ENCODE data around the gene BRD1.
A peak's percentile ranks its signal among the peaks of the same experiment; 100 is the strongest.

The BRD1 gene

DNA sequence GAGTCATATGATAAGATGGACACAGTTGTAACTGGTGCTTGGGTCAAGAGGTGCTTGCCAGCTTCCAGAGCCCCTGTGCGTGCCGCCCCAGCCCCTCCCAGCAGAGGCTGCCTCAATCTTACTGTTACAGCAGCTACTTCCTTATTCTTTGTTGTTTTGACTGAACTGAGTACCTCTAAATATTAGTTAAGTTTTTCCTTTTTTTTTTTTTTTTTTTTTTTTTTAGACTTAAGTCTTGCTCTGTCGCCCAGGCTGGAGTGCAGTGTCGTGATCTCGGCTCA is 34.8 kb upstream of the BRD1 start:
- Histone ChIP-seq H3K4me3 (ENCODE audit: insufficient read depth in 1 of 2, low read depth in 1 of 2, low read length in 2 of 2) (no peak overlapping the region), H3K18ac (ENCODE audit: low read depth in 1 of 2, low read length in 2 of 2) (no peak overlapping the region), H3K4me1 (ENCODE audit: control insufficient read depth, insufficient read depth, low read depth, low read length) (peaks cover 5% of the 10 kb centered on the region), H4K91ac (ENCODE audit: low read length) (no peak overlapping the region), H2BK5ac (ENCODE audit: low read depth, low read length, poor library complexity, severe bottlenecking) (no peak overlapping the region), H3K36me3 (ENCODE audit: control insufficient read depth in 1 of 2, insufficient read depth in 2 of 2, low read depth in 1 of 2, low read length in 2 of 2) (peaks cover 0 to 14% of the 10 kb centered on the region in 2 experiments), H3K27ac (ENCODE audit: low read length, poor library complexity, severe bottlenecking) (no peak overlapping the region), H2BK12ac (ENCODE audit: low read length in 2 of 2) (no peak overlapping the region), H2AFZ (ENCODE audit: low read depth, low read length) (no peak overlapping the region), H3K9me3 (ENCODE audit: control insufficient read depth, low read length) (peaks cover 18% of the 10 kb centered on the region), H2AK5ac (ENCODE audit: low read length, severe bottlenecking) (no peak overlapping the region), H2BK15ac (ENCODE audit: low read depth, poor library complexity, severe bottlenecking) (no peak overlapping the region), H3K27me3 (ENCODE audit: control insufficient read depth in 1 of 2, insufficient read depth in 1 of 2, low read length in 2 of 2) (no peaks in the 10 kb centered on the region), H4K8ac (ENCODE audit: low read length) (no peak overlapping the region), H3K4ac (ENCODE audit: low read depth in 1 of 2, low read length in 2 of 2) (no peak overlapping the region), H3K4me2 (ENCODE audit: low read length, poor library complexity, severe bottlenecking) (no peak overlapping the region), H3K23ac (ENCODE audit: low read length in 2 of 2) (no peak overlapping the region), H3K9ac (ENCODE audit: low read length) (no peak overlapping the region), H2BK120ac (ENCODE audit: low read depth, low read length) (no peak overlapping the region), H3K14ac (ENCODE audit: low read length in 2 of 2) (no peak overlapping the region), H3K79me1 (replicated peaks; ENCODE audit: low read length, poor library complexity, severe bottlenecking) (peaks cover 13% of the 10 kb centered on the region)
- no peak for DNase-seq
- 92% methylated on average over 3 of the region's 5 CpGs for WGBS

DNA sequence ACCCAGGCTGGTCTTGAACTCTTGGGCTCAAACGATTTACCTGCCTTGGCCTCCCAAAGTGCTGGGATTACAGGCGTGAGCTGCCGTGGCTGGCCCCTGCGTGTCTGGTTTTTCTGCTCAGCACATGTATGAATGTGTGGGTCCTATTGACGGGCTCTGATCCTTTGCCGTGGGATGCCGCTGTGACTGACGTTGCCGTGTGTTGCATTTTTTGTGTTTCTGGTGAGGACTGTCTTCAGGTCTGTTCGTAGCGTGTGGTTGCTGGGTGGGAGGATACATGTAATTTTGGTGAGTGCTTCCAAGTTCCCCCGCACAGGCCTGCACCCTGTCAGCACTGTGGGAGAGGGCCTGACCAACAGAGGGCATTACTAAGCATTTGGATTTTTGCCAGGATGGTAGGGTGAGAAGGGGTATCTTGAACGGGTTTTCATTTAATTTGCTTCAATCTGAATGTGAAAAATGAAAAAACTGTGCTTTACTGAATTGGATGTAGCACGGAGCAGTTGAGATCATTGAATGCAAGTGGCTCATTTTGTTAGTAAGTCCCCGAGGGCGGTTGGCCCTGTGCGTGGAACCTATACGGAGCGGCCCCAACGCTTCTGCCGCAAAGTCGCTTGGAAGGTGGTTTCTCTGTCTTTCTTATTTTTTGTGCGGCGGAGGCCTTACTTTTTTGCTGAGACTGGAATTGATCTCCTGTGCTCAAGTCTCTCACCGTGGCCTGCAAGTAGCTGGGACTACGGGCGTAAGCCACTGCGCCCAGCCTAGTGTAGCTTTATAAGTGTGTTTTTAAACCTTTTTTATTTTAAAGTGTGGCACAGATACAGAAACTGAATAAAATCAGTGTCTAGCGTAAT is 34.2 kb upstream of the BRD1 start:
- no peak for DNase-seq
- no peak overlapping the region for H3K27ac ChIP-seq (ENCODE audit: low read length, poor library complexity, severe bottlenecking)
- no peak overlapping the region for H3K4ac ChIP-seq (ENCODE audit: low read depth in 1 of 2, low read length in 2 of 2)
- peak overlapping the region in 1 of 2 experiments; percentile 64 for H3K23ac ChIP-seq (ENCODE audit: low read length in 2 of 2)
- H2BK120ac ChIP-seq (ENCODE audit: low read depth, low read length): no peak overlapping the region
- no peak overlapping the region for H4K91ac ChIP-seq (ENCODE audit: low read length)
- H3K36me3 ChIP-seq (ENCODE audit: control insufficient read depth in 1 of 2, insufficient read depth in 2 of 2, low read depth in 1 of 2, low read length in 2 of 2): peaks cover 0 to 11% of the 10 kb centered on the region in 2 experiments
- no peak overlapping the region for H3K18ac ChIP-seq (ENCODE audit: low read depth in 1 of 2, low read length in 2 of 2)
- H2AFZ ChIP-seq (ENCODE audit: low read depth, low read length): no peak overlapping the region
- no peak overlapping the region for H3K9ac ChIP-seq (ENCODE audit: low read length)
- H3K27me3 ChIP-seq (ENCODE audit: control insufficient read depth in 1 of 2, insufficient read depth in 1 of 2, low read length in 2 of 2): no peaks in the 10 kb centered on the region
- H3K14ac ChIP-seq (ENCODE audit: low read length in 2 of 2): no peak overlapping the region
- H2BK15ac ChIP-seq (ENCODE audit: low read depth, poor library complexity, severe bottlenecking): no peak overlapping the region
- peaks cover 12% of the 10 kb centered on the region for H3K79me1 ChIP-seq (replicated peaks; ENCODE audit: low read length, poor library complexity, severe bottlenecking)
- H3K9me3 ChIP-seq (ENCODE audit: control insufficient read depth, low read length): peaks cover 15% of the 10 kb centered on the region
- H2AK5ac ChIP-seq (ENCODE audit: low read length, severe bottlenecking): no peak overlapping the region
- no peak overlapping the region for H2BK5ac ChIP-seq (ENCODE audit: low read depth, low read length, poor library complexity, severe bottlenecking)
- no peak overlapping the region for H3K4me2 ChIP-seq (ENCODE audit: low read length, poor library complexity, severe bottlenecking)
- WGBS: 98% methylated on average over 29 of the region's 29 CpGs
- no peak overlapping the region for H2BK12ac ChIP-seq (ENCODE audit: low read length in 2 of 2)
- H3K4me1 ChIP-seq (ENCODE audit: control insufficient read depth, insufficient read depth, low read depth, low read length): peaks cover 5% of the 10 kb centered on the region
- H3K4me3 ChIP-seq (ENCODE audit: insufficient read depth in 1 of 2, low read depth in 1 of 2, low read length in 2 of 2): no peak overlapping the region
- H4K8ac ChIP-seq (ENCODE audit: low read length): no peak overlapping the region

DNA sequence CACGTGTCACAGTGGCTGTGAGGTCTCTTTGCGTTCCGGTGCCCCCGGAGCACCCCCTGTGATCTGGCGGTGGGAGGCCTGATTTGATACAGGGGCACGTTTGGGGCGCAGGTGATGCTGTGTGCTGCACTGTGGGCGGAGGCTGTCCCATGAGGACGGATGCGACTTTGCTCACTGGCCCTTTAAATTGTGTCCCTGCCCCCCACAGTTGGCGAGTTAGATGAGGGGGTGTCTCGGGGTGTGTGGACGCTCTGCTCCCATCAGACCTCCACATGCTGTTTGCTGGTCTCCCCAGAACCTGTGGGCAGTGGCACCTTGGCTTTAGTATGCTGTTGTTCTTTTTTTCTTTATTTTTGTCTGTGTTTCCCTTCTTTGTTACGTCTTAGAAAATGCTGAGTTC is 31.2 kb upstream of the BRD1 start:
- H2BK5ac ChIP-seq (ENCODE audit: low read depth, low read length, poor library complexity, severe bottlenecking): no peak overlapping the region
- H4K8ac ChIP-seq (ENCODE audit: low read length): no peak overlapping the region
- H3K79me1 ChIP-seq (replicated peaks; ENCODE audit: low read length, poor library complexity, severe bottlenecking): peaks cover 5% of the 10 kb centered on the region
- H3K18ac ChIP-seq (ENCODE audit: low read depth in 1 of 2, low read length in 2 of 2): no peak overlapping the region
- H3K4me3 ChIP-seq (ENCODE audit: insufficient read depth in 1 of 2, low read depth in 1 of 2, low read length in 2 of 2): no peak overlapping the region
- H3K4me2 ChIP-seq (ENCODE audit: low read length, poor library complexity, severe bottlenecking): no peak overlapping the region
- H4K91ac ChIP-seq (ENCODE audit: low read length): no peak overlapping the region
- H2AK5ac ChIP-seq (ENCODE audit: low read length, severe bottlenecking): no peak overlapping the region
- no peaks in the 10 kb centered on the region for H3K27me3 ChIP-seq (ENCODE audit: control insufficient read depth in 1 of 2, insufficient read depth in 1 of 2, low read length in 2 of 2)
- no peak overlapping the region for H3K9ac ChIP-seq (ENCODE audit: low read length)
- no peak for DNase-seq
- H3K23ac ChIP-seq (ENCODE audit: low read length in 2 of 2): no peak overlapping the region
- no peaks in the 10 kb centered on the region for H3K9me3 ChIP-seq (ENCODE audit: control insufficient read depth, low read length)
- H3K27ac ChIP-seq (ENCODE audit: low read length, poor library complexity, severe bottlenecking): no peak overlapping the region
- no peak overlapping the region for H2AFZ ChIP-seq (ENCODE audit: low read depth, low read length)
- WGBS: 96% methylated on average over 13 of the region's 14 CpGs
- no peak overlapping the region for H2BK120ac ChIP-seq (ENCODE audit: low read depth, low read length)
- H2BK12ac ChIP-seq (ENCODE audit: low read length in 2 of 2): no peak overlapping the region
- no peak overlapping the region for H3K4ac ChIP-seq (ENCODE audit: low read depth in 1 of 2, low read length in 2 of 2)
- peaks cover 0 to 8% of the 10 kb centered on the region in 2 experiments for H3K36me3 ChIP-seq (ENCODE audit: control insufficient read depth in 1 of 2, insufficient read depth in 2 of 2, low read depth in 1 of 2, low read length in 2 of 2)
- H3K14ac ChIP-seq (ENCODE audit: low read length in 2 of 2): no peak overlapping the region
- H3K4me1 ChIP-seq (ENCODE audit: control insufficient read depth, insufficient read depth, low read depth, low read length): peaks cover 13% of the 10 kb centered on the region
- no peak overlapping the region for H2BK15ac ChIP-seq (ENCODE audit: low read depth, poor library complexity, severe bottlenecking)

DNA sequence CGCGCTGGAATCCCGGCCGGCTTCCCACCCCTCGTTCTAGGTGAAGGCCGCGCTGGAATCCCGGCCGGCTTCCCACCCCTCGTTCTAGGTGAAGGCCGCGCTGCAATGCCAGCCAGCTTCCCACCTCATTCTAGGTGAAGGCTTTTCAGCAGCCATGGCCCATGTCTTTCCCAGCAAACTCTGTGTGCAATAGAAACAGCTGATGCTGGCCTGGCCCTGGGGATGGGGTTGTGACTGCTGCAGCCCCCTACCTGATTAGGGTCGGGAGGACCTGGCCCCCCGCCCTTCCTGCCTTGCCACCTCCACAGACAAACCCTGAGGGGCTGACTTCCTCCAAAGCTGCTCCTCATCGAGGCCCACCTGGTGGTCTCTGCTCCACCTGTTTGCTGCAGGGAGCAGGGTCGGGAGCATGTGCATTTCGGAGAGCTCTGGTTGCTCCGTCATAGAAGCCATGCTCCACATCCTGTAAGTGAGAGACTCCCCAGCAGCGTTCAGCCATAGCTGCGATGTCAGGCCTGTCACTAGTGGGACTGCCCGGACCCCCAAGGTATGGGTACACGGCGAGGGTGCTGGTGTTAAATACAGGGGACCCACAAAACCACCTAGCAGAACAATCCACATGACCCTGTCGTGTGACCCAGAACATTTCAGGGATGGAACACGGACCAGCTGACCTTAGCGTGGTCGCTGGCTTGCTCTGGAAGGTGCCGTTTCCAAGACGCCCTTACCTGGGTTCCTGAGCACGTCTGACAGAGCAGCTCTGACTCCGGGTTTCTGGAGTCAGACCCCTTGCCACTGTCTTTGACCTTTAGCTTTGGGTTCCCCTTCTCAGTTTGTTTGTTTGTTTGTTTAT is 29.3 kb upstream of the BRD1 start:
- peaks cover 9% of the 10 kb centered on the region for H3K4me1 ChIP-seq (ENCODE audit: control insufficient read depth, insufficient read depth, low read depth, low read length)
- H3K79me1 ChIP-seq (replicated peaks; ENCODE audit: low read length, poor library complexity, severe bottlenecking): peaks cover 3% of the 10 kb centered on the region
- H2BK15ac ChIP-seq (ENCODE audit: low read depth, poor library complexity, severe bottlenecking): no peak overlapping the region
- peaks cover 0 to 8% of the 10 kb centered on the region in 2 experiments for H3K36me3 ChIP-seq (ENCODE audit: control insufficient read depth in 1 of 2, insufficient read depth in 2 of 2, low read depth in 1 of 2, low read length in 2 of 2)
- no peak overlapping the region for H3K14ac ChIP-seq (ENCODE audit: low read length in 2 of 2)
- no peak overlapping the region for H3K4me3 ChIP-seq (ENCODE audit: insufficient read depth in 1 of 2, low read depth in 1 of 2, low read length in 2 of 2)
- H2BK120ac ChIP-seq (ENCODE audit: low read depth, low read length): no peak overlapping the region
- H2AK5ac ChIP-seq (ENCODE audit: low read length, severe bottlenecking): no peak overlapping the region
- no peak overlapping the region for H2AFZ ChIP-seq (ENCODE audit: low read depth, low read length)
- H4K8ac ChIP-seq (ENCODE audit: low read length): no peak overlapping the region
- H2BK5ac ChIP-seq (ENCODE audit: low read depth, low read length, poor library complexity, severe bottlenecking): no peak overlapping the region
- H2BK12ac ChIP-seq (ENCODE audit: low read length in 2 of 2): no peak overlapping the region
- H3K27ac ChIP-seq (ENCODE audit: low read length, poor library complexity, severe bottlenecking): no peak overlapping the region
- peak overlapping the region in 1 of 2 experiments; percentile 77 for H3K23ac ChIP-seq (ENCODE audit: low read length in 2 of 2)
- DNase-seq: no peak
- H3K18ac ChIP-seq (ENCODE audit: low read depth in 1 of 2, low read length in 2 of 2): no peak overlapping the region
- no peaks in the 10 kb centered on the region for H3K9me3 ChIP-seq (ENCODE audit: control insufficient read depth, low read length)
- no peak overlapping the region for H3K4me2 ChIP-seq (ENCODE audit: low read length, poor library complexity, severe bottlenecking)
- no peak overlapping the region for H3K4ac ChIP-seq (ENCODE audit: low read depth in 1 of 2, low read length in 2 of 2)
- no peak overlapping the region for H3K9ac ChIP-seq (ENCODE audit: low read length)
- no peak overlapping the region for H4K91ac ChIP-seq (ENCODE audit: low read length)
- 92% methylated on average over 31 of the region's 31 CpGs for WGBS
- H3K27me3 ChIP-seq (ENCODE audit: control insufficient read depth in 1 of 2, insufficient read depth in 1 of 2, low read length in 2 of 2): no peaks in the 10 kb centered on the region

All from mesenchymal stem cell (in vitro differentiated cells and primary cell).